ENCODE results near the gene SLIT3. TPM values are rescaled to one million over a fixed set of nuclear protein-coding genes. Genes with fewer than 3 reads are reported as not detected.
A peak's percentile ranks its signal among the peaks of the same experiment; 100 is the strongest.

Gene SLIT3
- total and polyA plus RNA-seq, 9 of the 15 experiments (the other 6 are each of a cell fraction or from before 2014, with no cell fraction given), result 0.01 to 0.04 TPM; not detected in 7

- TF ChIP-seq, protein P1, sequence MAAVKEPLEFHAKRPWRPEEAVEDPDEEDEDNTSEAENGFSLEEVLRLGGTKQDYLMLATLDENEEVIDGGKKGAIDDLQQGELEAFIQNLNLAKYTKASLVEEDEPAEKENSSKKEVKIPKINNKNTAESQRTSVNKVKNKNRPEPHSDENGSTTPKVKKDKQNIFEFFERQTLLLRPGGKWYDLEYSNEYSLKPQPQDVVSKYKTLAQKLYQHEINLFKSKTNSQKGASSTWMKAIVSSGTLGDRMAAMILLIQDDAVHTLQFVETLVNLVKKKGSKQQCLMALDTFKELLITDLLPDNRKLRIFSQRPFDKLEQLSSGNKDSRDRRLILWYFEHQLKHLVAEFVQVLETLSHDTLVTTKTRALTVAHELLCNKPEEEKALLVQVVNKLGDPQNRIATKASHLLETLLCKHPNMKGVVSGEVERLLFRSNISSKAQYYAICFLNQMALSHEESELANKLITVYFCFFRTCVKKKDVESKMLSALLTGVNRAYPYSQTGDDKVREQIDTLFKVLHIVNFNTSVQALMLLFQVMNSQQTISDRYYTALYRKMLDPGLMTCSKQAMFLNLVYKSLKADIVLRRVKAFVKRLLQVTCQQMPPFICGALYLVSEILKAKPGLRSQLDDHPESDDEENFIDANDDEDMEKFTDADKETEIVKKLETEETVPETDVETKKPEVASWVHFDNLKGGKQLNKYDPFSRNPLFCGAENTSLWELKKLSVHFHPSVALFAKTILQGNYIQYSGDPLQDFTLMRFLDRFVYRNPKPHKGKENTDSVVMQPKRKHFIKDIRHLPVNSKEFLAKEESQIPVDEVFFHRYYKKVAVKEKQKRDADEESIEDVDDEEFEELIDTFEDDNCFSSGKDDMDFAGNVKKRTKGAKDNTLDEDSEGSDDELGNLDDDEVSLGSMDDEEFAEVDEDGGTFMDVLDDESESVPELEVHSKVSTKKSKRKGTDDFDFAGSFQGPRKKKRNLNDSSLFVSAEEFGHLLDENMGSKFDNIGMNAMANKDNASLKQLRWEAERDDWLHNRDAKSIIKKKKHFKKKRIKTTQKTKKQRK (IDR thresholded peaks at IDR 0.05; ENCODE audit: borderline replicate concordance, low read depth, low read length), result no peak
- TF ChIP-seq ZNF253 (CRISPR knock-in tag; conservative IDR thresholded peaks at IDR 0.05) (no peak), HDAC8 (tag; IDR thresholded peaks at IDR 0.05) (no peak), NFIX (CRISPR knock-in tag; IDR thresholded peaks at IDR 0.05; ENCODE audit: low read depth) (no peak), SMARCB1 (IDR thresholded peaks at IDR 0.05; ENCODE audit: insufficient read length, low read depth) (no peak), ZNF263 (CRISPR knock-in tag; IDR thresholded peaks at IDR 0.05; ENCODE audit: borderline replicate concordance) (no peak), KAT8 (IDR thresholded peaks at IDR 0.05; ENCODE audit: low read depth) (no peak), NFXL1 (CRISPR knock-in tag; IDR thresholded peaks at IDR 0.05) (no peak), CEBPG (CRISPR knock-in tag; IDR thresholded peaks at IDR 0.05) (no peak), CEBPG (tag; conservative IDR thresholded peaks at IDR 0.05 in 1 of 2, IDR thresholded peaks at IDR 0.05 in 1 of 2) (no peak), LCOR (CRISPR knock-in tag; IDR thresholded peaks at IDR 0.05) (no peak), RCOR1 (IDR thresholded peaks at IDR 0.05; ENCODE audit: borderline replicate concordance in 1 of 2, low read depth in 2 of 2, low read length in 2 of 2) (0 out of 4 replicates have a peak, but pooled peaks of 1 of the 2 experiments have one; percentile 24), NFIC (IDR thresholded peaks at IDR 0.05) (0 out of 2 replicates have a peak, but pooled peaks have one; percentile 6), HMG20B (CRISPR knock-in tag; IDR thresholded peaks at IDR 0.05) (no peak), TEAD1 (CRISPR knock-in tag; IDR thresholded peaks at IDR 0.05) (no peak), NFYB (IDR thresholded peaks at IDR 0.05; ENCODE audit: extremely low read depth, insufficient read length) (no peak), ZBTB8A (IDR thresholded peaks at IDR 0.05; ENCODE audit: partially characterized antibody) (no peak), NR4A1 (CRISPR knock-in tag; IDR thresholded peaks at IDR 0.05) (no peak), NR4A1 (tag; IDR thresholded peaks at IDR 0.05) (no peak), RBM25 (IDR thresholded peaks at IDR 0.05; ENCODE audit: low read depth, low read length, severe bottlenecking) (no peak), ZNF586 (CRISPR knock-in tag; conservative IDR thresholded peaks at IDR 0.05) (no peak), CREB3L1 (IDR thresholded peaks at IDR 0.05; ENCODE audit: borderline replicate concordance, low read depth) (no peak), ZFPM2 (CRISPR knock-in tag; IDR thresholded peaks at IDR 0.05) (no peak), ZNF507 (tag; conservative IDR thresholded peaks at IDR 0.05) (no peak), DPF2 (IDR thresholded peaks at IDR 0.05) (peak; percentile 49; the same call in 1 of the 2 replicates)
- TF ChIP-seq, protein P2, sequence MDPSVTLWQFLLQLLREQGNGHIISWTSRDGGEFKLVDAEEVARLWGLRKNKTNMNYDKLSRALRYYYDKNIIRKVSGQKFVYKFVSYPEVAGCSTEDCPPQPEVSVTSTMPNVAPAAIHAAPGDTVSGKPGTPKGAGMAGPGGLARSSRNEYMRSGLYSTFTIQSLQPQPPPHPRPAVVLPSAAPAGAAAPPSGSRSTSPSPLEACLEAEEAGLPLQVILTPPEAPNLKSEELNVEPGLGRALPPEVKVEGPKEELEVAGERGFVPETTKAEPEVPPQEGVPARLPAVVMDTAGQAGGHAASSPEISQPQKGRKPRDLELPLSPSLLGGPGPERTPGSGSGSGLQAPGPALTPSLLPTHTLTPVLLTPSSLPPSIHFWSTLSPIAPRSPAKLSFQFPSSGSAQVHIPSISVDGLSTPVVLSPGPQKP (CRISPR knock-in tag; IDR thresholded peaks at IDR 0.05), result no peak
These were observed 607.6 kb downstream of the SLIT3 start (continued) for GRCh38 chr5:168693297-168693696.
